ENCODE results near the gene ACTG1.

DNA sequence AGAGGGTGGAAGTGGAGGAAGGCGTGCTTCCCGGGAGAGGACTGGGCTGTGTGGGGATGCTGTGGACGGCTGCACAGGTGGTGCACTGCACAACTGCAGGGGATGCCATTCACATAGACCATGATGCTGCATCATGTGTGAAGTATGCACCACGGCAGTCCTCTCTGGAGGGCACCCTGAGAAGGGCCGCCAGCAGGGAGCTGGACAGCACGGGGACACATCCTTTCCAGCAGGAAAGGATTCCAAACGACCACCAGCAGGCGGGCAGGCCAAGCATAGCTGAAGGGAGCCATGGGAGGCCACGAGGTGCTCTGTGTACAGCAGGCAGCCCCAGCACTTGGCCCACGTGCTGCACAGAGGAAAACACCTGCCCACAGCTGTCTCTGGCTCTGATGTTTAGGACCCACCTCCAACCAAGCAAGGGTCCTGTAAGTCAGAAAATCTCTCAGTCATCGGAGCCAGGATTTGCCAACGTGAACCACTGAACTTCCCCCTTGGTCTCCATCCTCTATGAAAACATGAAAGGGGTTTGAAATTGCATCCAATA is 10.1 kb downstream of the ACTG1 start:
- no peak for TF ChIP-seq YY1 (IDR thresholded peaks at IDR 0.05; ENCODE audit: low read depth)
- no peak for TF ChIP-seq GATA2 (CRISPR knock-in tag; IDR thresholded peaks at IDR 0.05)
- no peak for TF ChIP-seq EP300 (IDR thresholded peaks at IDR 0.05; ENCODE audit: borderline replicate concordance in 1 of 2, low read depth in 1 of 2, low read length in 1 of 2)
- TF ChIP-seq, protein P1, sequence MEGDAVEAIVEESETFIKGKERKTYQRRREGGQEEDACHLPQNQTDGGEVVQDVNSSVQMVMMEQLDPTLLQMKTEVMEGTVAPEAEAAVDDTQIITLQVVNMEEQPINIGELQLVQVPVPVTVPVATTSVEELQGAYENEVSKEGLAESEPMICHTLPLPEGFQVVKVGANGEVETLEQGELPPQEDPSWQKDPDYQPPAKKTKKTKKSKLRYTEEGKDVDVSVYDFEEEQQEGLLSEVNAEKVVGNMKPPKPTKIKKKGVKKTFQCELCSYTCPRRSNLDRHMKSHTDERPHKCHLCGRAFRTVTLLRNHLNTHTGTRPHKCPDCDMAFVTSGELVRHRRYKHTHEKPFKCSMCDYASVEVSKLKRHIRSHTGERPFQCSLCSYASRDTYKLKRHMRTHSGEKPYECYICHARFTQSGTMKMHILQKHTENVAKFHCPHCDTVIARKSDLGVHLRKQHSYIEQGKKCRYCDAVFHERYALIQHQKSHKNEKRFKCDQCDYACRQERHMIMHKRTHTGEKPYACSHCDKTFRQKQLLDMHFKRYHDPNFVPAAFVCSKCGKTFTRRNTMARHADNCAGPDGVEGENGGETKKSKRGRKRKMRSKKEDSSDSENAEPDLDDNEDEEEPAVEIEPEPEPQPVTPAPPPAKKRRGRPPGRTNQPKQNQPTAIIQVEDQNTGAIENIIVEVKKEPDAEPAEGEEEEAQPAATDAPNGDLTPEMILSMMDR (IDR thresholded peaks at IDR 0.05) = no peak
- no peak for TF ChIP-seq ELF1 (IDR thresholded peaks at IDR 0.05)
- TF ChIP-seq FOXM1 (IDR thresholded peaks at IDR 0.05; ENCODE audit: low read depth) = no peak
- TF ChIP-seq MXI1 (IDR thresholded peaks at IDR 0.05; ENCODE audit: low read depth, low read length) = no peak

All from SK-N-SH (cell line).